Nucleus accumbens (tissue), 56 donors: ENCODE results near the gene DCST1.

Source experiments
- DNase-seq, 56 donors: peaks; one replicate each; lab custom pipeline; 2025; lab: John Stamatoyannopoulos, UW

DCST1 gene

DNA sequence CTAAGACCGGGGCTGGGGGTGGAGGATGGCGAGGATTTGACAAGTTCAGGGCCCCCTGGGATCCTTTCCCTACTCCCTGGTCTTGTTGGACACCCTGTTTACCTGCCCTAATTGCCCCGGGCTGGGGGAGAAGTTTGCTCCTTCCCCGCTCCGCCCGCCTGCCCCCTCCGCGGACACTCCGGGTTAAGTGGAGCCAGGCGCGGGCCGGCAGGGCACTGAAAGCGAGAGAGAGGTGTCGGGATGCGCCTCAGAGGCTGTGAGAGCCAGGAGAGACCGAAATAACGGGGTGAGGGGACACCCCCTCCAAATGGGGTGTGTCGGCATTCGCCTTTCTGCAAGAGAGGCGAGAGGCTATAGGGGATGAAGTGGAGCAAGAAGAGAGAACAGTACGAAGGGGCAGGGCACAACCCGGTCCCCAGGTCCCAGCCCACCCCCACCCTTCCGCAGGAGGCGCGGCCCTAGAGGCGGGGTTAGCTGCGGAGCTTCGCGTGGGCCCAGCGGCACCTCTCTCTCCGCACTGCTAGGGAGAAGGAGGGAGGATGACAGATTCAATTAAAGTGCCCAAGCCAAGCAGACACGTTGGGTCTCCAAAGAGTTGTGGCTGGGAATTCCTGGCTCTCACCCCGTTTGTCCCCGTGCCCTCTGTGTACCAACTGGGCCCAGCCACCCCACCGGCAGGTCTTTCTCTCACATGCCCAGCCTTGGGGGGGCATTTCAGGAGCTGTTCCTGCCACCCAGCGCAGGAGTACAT is 48.9 kb downstream of the DCST1 start:
- peak in 13 of 56 donors; percentile 9 to 63 (median 22) for DNase-seq

DNA sequence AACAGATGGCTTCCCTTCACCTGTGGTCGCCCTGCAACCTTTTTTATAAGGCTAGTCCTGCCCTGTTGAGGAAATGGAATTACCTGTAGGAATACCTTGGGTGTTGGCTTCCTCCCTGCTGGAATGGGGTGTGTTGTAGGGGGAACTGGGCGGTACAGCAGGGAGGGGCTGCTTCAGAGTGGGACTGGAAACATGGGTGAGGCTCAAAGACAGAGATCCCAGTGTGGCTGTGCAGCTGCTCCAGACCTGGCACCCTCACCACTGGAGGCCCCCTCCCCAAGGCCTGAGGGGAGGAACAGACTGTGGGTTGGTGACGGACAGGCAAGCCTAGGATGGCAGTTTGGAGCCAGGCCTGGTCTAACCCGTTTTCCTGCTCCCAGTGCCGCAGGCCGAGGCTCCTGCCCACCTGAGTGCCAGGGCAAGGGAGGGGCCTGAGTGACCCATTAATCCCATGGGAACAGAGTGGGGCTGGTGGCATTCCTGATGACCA is 49.5 kb downstream of the DCST1 start:
- DNase-seq = no peak

GRCh38 chr1:155083865-155084721 is 50.5 kb downstream of the DCST1 start:
- DNase-seq = peak in 23 of 56 donors; percentile 12 to 67 (median 37)

DNA sequence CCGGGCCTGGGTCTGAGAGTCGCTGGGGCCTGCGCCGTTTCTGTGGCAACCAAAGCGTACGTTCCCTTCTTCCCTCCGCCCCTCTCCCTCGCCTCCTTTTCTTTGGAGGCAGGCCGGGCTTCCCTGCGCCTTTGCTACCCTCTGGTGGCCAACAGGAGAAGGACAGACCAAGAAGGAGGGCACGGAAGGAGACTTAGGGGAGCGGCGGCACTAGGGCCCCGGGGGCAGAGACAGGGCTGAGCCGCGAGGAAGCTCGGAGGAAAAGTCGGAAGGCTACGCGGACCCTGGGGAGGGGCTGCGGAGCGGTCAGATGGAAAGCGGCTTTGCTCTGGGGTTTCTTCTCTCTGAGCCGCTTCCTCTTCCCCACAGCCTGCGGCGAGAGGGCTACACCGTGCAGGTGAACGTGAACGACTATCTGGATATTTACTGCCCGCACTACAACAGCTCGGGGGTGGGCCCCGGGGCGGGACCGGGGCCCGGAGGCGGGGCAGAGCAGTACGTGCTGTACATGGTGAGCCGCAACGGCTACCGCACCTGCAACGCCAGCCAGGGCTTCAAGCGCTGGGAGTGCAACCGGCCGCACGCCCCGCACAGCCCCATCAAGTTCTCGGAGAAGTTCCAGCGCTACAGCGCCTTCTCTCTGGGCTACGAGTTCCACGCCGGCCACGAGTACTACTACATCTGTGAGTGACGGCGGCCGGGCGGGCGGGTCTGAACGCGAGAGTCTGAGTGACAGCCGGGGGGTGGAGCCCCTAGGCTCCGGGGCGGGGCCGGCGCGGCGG is 51.3 kb downstream of the DCST1 start:
- DNase-seq = peak in 55 of 56 donors; percentile 66 to 97 (median 91)

GRCh38 chr1:155085504-155086127 is 52.0 kb downstream of the DCST1 start:
- DNase-seq = peak in 12 of 56 donors; percentile 32 to 58 (median 46)

DNA sequence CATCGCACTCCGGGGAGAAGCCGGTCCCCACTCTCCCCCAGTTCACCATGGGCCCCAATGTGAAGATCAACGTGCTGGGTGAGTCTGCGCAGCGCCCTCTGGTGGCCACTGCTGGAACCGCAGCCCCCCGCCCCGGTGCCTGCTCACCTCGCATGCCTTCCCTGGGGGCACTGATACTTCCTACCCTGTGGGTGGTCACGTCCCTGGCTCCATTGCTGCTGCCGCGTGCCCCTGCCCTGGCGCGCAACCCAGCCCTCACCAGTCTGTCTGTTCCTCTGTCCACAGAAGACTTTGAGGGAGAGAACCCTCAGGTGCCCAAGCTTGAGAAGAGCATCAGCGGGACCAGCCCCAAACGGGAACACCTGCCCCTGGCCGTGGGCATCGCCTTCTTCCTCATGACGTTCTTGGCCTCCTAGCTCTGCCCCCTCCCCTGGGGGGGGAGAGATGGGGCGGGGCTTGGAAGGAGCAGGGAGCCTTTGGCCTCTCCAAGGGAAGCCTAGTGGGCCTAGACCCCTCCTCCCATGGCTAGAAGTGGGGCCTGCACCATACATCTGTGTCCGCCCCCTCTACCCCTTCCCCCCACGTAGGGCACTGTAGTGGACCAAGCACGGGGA is 52.6 kb downstream of the DCST1 start:
- peak in 37 of 56 donors; percentile 20 to 79 (median 46) for DNase-seq

GRCh38 chr1:155086856-155087535 is 53.4 kb downstream of the DCST1 start:
- DNase-seq = no peak

DNA sequence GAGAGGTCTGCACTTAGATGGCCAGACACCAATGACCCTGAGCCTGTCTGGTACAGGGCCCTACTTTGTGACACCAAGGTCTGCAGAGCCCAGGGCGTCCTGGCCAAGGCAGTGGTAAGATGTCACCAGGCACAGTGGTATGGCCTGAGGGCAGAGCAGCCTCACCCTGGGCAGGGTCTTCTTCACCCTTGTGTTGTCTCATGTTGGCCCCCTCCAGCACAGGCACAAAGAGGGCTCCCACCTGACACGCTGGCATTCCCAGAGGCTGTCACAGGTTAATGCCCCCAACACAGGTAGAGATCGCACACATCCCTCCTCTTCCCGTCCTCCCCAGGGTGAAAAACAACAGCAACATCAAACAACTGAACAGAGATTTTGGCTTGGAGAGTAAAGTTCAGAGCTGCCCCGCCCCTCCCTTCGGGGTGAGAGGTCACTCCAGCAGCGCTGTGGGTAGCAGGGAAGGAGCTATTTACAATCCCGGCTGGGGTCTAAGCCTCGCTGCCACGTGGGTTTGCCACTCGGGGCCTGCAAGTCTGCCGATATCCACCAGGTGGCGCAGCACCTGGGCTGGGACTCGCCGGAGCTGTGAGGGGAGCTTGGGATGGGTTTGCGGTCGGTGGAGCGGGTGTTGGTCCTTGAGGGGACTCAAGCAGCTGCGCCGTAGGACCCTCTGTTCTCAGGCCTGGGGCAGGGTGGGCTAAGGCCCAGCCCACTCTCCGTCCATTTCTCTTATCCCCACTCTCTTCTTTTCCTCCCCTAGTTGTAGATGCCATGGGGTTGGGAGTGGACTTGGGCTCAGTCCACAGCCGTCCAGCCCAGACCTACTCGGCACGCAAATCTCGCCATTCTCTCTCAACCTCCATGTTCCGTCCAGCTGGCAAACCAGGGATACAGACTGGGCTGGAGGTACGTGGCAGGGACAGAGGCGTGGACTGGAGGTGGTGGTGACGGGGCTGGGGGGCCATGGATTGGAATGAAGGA is 57.7 kb downstream of the DCST1 start:
- DNase-seq = peak in 51 of 56 donors; percentile 28 to 86 (median 62)

GRCh38 chr1:155092131-155092530 is 58.5 kb downstream of the DCST1 start:
- DNase-seq = no peak

DNA sequence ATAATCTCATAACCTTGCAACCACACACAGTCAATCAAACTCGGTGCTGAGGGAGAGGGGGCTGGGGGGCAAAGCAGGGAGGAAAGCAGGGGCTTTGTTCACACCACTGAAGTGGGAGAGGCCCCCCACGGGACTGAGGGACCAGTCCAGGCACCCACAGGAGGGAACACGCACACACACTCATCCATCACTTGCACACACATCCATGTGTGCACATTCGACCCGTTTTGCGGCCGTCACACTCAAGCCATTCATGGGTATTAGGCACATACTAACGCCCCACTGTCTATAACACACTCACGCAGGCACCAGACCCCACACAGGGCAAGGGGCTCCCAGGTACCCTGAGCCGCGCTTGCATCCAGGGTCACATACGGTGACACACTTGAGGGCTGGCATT is 59.0 kb downstream of the DCST1 start:
- DNase-seq = no peak

DNA sequence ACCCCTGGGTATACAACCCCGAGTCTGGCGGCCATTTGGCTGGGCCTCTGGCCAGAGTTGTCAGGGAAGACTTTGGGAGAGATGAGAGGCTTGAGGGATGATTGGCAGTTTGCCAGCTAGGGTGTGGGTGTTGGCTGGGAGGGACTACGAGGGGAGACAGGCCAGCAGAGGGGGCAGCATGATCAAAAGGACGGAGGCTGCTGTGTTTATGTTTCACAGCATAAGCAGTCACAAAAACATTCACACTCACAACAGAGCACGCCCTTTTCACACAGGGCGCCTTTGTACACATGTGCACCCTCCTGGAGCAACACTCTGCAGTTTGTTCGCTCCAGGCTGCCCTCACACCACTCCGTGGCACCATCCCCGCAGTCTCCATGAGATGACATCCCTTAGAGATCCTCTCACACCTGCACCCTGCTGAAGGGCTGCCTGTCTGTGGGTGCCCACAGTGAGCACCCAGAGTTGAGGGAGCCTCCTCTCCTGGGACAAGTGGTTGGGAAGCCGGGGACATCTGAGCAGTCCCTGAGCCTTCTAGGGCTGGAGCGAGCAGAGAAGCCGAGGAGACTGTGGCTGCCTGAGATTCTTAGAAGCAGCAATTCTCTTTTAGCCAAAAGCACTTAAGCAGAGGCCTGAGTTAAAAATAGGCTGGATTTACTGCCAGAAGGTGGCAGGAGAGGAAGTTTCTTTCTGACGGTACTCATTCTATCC is 60.4 kb downstream of the DCST1 start:
- peak in 40 of 56 donors; percentile 19 to 76 (median 48) for DNase-seq

- no peak for DNase-seq
These were observed 61.0 kb downstream of the DCST1 start for GRCh38 chr1:155094622-155094948.

DNA sequence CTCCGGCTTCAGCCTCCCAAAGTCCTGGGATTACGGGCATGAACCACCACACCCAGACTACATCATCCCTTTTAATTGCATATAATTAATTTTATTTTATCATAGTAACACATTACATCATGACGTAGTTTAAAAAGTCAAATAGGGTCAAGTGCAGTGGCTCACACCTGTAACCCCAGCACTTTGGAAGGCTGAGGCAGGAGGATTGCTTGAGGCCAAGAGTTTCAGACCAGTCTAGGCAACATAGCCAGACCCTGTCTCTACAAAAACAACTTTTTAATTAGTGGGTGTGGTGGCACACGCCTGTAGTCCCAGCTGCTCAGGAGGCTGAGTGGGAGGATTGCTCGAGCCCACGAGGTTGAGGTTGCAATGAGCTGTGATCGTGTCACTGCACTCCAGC is 65.7 kb downstream of the DCST1 start:
- no peak for DNase-seq
